Activated CD4-positive, CD25-positive, alpha-beta regulatory T cell treated with anti-CD3 and anti-CD28 coated beads, Interleukin-2, amount 50 U/mL, for 16 hours (primary cell): ENCODE data around the gene DIP2C.
A peak's percentile ranks its signal among the peaks of the same experiment; 100 is the strongest.
"Not testable (repeated sequence)": the region's sequence is repeated elsewhere in the genome, so short reads cannot be mapped to it uniquely, and the experiment has no call there.

ENCODE experiments used
- DNase-seq: peaks from one replicate; pipeline ENCODE4 v3.0.0-alpha.2; 2020; ENCODE audit warnings: low read depth, low spot score

The DIP2C gene

GRCh38 chr10:451021-451471, 238.4 kb downstream of the DIP2C start:
- DNase-seq, result peak; percentile 41

GRCh38 chr10:450463-450862, 239.0 kb downstream of the DIP2C start:
- DNase-seq, result no peak

- DNase-seq, result not testable (repeated sequence)
Observed at GRCh38 chr10:449331-449730, 240.1 kb downstream of the DIP2C start.

- DNase-seq, result no peak
Observed at GRCh38 chr10:443459-443858, 246.0 kb downstream of the DIP2C start.

DNA sequence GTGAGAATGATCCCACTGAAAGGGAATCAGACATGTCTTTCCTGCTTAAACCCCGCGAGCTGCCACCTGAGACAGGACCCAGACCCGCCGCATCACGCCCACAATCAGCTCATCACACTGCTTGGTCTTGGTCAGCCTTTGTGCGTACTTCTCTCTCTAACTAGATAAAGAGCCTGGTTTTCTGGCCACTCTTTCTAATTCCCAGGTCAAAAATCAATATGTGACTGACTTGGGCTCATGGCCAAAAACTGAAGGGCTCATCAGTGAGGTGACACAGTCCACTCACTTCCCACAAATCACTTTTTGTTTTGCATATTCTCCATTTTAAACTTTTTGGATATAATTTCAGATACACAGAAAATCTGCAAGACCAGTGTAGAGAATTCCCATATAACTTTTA, 247.3 kb downstream of the DIP2C start:
- DNase-seq, result no peak

DNA sequence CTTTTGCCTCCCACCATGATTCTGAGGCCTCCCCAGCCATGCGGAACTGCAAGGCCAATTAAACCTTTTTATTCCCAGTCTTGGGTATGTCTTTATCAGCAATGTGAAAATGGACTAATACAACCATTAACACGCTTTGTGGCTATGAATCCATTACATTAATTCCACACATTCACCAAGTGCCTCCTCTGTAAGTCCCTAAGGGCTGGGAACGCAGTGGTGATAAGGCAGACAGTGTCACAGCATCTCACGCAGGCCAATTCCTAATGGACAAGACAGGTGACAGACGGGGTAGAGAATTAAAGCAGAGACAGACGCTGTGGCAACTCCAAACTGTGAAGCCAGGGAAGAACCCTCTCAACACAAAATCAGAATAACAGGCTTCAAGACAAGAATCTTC, 247.8 kb downstream of the DIP2C start:
- DNase-seq, result no peak

- DNase-seq, result no peak
Observed at GRCh38 chr10:440127-440526, 249.3 kb downstream of the DIP2C start.

DNA sequence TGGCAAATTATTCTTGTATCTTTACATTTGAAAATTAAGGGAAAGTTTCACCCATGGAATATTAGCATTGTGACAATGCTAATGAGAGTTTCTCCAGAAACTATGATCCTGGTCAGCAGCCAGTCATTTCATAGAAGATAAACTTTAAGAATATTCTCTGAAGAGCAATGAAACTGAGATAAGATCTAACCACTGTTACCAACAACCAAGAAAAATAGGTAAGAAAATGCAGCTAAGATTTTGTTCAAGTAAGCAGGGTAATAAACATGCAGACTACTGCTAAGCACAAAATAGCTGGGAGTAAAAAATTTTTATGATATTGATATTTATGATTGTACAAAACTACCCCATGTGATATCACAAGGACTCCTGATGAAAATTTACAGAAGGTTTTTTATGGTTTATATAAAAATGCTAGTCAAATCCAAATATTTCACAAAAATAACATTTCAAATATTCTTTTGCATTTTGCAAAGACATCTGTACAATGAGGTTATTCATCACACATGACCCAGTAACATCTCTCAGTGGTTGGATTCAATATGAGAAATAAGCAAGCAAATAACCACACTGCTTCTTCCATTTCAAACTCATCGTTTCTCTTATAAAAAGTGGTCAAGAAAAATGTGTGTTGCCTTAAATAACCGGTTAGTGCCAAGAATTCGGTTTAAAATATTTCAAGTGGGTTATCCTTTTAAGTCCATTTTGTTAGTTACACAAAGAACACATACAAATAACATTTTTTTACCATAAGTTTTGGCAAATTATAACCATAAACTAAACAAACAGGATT, 251.6 kb downstream of the DIP2C start:
- DNase-seq, result no peak

GRCh38 chr10:436911-437665, 252.4 kb downstream of the DIP2C start:
- DNase-seq, result no peak

DNA sequence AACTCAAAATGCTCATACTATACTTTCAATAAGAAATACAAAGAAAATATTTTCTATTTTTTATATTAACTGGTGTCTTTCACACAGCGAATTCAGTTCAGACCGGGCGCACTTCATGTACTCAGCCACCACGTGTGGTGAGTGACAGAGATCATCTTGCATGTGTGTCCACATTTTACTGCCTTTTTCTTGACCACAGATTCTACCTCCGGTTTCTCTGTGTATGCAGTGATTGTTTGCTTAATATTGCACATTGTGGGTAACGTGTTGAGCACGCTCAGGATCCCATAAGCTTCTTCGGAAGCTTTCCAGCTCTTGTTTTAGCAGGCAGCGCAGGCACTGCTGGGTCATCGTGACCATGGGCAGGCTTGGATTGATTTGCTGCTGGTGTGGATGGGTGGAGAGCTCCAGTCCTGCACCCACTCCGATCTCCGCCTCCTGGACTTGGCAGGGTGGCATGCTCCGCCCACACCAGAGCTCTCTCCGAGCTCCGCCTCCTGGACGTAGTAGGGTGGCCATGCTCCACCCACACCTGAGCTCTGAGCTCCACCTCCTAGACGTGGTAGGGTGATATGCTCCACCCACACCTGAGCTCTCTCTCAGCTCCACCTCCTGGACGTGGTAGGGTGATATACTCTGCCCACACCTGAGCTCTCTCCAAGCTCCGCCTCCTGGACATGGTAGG, 253.3 kb downstream of the DIP2C start:
- no peak for DNase-seq

- DNase-seq, result no peak
Observed at GRCh38 chr10:435397-435796, 254.1 kb downstream of the DIP2C start.

DNA sequence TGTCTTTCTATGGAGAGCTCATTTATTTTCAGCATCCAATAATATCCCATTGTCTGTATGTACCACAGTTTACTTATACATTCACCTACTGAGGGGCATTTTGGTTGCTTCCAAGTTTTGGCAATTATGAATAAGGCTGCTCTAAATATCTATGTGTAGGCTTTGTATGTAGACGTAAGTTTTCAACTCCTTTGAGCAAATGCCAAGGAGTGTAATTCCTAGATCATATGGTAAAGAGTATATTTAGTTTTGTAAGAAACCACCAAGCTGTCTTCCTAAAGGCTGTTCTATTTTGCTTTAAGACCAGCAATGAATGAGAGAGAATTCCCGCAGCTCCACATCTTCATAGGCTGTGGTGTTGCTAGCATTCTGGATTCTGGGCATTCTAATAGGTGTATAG, 259.8 kb downstream of the DIP2C start:
- no peak for DNase-seq

DNA sequence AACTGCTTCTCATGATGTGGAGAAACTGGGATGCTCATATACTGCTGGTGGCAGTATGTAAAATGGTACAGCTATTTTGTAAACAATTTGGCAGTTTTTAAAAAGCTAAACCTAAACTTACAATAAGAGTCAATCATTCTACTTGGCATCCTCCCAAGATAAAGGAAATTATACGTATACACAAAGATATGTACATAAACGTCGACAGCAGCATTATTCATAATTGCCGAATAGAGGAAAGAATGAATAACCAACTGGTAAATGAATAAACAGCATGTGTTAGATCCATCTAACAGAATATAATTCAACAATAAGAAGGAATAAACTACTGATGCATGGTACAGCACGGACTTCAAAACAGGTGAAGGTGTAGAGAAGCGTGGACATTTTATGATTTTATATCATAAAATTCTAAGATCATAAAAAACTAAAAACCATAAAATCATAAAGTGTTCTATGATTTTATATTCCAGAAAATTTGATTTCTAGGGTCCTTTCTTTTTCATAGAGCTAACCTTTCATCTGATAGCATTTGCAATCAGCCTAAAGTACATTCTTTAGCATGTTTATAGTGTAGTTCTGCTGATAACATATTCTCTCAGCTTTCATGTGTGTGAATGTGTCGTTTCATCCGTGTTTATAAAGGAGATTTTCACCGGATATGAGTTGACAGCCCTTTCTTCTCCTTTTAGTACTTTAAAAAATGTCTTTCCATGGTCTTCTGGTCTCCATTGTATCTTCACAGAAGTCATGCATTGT, 261.5 kb downstream of the DIP2C start:
- no peak for DNase-seq

- not testable (repeated sequence) for DNase-seq
Observed at GRCh38 chr10:425365-425764, 264.1 kb downstream of the DIP2C start.

DNA sequence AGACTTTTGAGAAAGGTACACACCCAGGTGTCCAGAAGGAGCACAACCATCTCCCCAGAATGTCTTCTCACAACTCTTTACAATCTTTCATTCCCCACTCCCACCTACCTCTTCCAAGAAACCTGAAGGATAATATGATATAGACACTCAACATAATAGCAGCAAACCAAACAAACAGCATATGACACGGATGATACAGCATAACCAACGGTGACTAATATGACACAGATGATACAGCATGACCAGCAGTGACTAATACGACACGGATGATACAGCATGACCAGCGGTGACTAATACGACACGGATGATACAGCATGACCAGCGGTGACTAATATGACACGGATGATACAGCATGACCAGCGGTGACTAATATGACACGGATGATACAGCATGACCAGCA, 264.7 kb downstream of the DIP2C start:
- DNase-seq, result not testable (repeated sequence)

- no peak for DNase-seq
Observed at GRCh38 chr10:423178-423577, 266.3 kb downstream of the DIP2C start.

- no peak for DNase-seq
Observed at GRCh38 chr10:422675-423074, 266.8 kb downstream of the DIP2C start.

GRCh38 chr10:422241-422640, 267.2 kb downstream of the DIP2C start:
- no peak for DNase-seq

GRCh38 chr10:421170-421569, 268.3 kb downstream of the DIP2C start:
- no peak for DNase-seq

DNA sequence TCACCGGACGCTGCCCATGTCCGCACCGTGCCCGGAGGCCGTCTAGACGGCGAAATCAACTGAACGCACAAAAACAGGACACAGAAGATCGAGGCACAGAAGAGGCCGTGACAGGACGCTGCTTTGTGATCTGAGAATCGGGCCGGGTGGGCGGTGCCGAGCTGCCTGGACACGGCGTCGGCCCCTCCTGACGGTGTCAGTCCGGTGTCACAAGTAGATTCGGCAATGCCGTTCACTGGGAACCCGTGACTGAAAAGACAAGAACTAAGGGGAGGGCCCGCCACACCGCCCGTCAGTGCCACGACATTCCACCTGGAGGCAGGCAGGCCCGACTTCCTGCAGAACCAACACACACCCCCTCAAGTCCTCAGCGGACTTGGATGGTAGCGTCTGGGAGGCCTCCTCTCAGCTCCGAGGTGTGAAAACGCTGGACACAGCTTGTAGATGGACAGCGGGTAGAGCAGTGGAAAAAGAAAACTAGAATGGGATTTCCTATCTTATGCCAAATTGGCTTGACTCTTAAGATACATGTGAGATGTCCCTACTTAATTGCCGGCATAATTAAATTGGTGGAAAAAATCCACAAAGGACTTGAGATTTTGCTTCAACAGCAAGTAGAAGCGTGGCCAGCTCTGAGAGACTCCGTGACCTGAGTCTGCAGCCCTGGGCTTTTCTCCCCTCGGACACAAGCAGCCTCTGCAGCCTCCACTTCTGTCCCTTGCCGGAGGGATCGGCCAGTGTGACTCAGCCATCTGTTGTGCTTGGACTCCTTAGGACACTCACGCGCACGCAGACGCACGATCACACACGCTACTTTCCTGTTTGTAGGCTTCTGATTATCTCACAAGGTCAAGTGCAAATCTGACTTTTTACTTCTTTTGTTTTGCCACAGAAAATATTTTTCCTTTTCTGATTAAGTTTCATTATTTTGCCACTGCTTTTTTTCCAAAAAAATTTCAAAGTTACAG, 269.0 kb downstream of the DIP2C start:
- no peak for DNase-seq

GRCh38 chr10:418894-419293, 270.6 kb downstream of the DIP2C start:
- DNase-seq, result no peak
